Hematopoietic multipotent progenitor cell treated with erythropoietin and hydrocortisone succinate and interleukin-3 and kit ligand, for 6 days (in vitro differentiated cells): ENCODE measurements around the gene GAPDHS.

ENCODE experiments used
- DNase-seq: peaks from one replicate; pipeline ENCODE4 v3.0.0-alpha.2; 2015

Gene GAPDHS

GRCh38 chr19:35511337-35511736 lies 21.9 kb upstream of the GAPDHS start:
- no peak for DNase-seq

- DNase-seq = no peak
Observed at GRCh38 chr19:35512831-35513627, 20.2 kb upstream of the GAPDHS start.

DNA sequence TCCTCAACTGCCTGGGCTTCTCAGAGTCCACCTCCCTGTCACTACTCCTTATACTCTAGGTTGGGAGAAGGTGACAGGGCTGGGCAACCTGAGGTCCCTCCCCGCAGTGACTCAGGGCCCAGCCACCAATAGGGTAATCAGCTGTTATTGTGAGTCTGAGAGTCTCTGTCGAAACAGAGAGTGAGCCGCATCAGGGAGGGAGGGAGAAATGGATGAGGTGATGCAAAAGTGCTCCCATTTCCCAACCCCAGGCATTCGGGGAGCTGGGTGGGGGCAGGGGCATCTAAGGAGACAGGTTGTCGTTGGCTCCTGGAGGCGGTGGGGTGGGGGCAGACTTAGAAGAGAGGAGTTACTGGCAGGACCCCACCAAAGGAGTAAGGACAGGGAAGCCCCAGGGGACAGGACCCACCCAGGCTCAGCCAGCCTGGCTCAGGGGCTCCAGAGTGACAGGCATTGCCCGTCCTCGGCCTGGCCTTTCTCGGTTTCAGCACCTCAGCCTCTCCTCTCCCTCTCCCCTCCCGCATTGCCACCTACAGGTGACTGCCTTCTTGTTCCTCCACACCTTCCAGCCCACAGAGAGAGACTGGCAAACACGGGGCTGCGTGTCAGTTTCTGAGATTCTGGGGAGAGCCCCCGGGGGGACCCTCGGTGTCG lies 19.5 kb upstream of the GAPDHS start, which contains the start of gene DMKN:
Gene DMKN (minus strand): TSS at position 22 of the 654 bp plus-strand sequence. CDS start 174 bp downstream, outside the sequence.
- DNase-seq = no peak

DNA sequence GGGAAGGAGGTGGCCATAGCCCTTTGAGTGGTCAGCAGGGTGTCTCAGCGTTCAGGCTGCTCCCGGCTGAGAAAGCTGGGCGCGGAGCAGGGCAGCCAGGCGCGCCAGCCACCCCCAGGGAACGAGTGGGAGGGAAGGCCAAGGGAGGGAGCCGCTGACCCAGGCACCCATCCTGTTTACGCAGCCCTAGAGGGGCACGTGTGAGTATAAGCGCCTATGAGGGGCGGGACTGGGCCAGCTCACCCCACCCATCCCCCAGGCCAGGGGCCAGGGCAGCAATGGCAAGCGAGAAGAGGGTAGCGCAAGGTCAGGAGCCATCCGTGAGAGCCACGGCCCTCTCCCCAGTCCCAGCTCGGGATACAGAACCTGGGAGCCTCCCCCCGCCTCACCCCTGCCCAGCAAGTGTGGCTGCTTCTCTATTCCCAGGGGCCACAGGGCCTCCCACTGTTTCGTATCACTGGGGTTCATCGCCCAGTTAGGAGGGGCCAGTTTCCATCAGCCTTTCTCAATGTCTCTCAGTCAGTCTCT lies 18.9 kb upstream of the GAPDHS start:
- DNase-seq = no peak

GRCh38 chr19:35516310-35516709 lies 16.9 kb upstream of the GAPDHS start:
- DNase-seq = no peak

DNA sequence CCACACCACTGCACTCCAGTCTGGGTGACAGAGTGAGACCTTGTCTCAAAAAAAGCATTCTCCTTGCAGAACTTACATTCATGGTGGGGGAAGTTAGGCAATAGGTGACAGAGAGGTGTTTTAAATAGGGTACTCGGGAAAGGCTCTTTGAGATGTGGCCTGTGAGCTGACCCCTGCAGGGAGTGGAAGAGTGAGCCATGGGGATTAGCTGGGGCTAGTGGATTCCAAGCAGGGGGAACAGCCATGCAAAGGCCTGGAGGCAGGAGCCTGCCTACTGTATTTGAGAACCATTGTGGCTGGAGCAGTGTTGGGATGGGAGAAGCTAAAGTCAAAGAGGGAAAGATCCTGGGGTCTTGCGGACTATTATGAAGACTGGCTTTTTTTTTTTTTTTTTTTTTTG lies 15.9 kb upstream of the GAPDHS start:
- no peak for DNase-seq

DNA sequence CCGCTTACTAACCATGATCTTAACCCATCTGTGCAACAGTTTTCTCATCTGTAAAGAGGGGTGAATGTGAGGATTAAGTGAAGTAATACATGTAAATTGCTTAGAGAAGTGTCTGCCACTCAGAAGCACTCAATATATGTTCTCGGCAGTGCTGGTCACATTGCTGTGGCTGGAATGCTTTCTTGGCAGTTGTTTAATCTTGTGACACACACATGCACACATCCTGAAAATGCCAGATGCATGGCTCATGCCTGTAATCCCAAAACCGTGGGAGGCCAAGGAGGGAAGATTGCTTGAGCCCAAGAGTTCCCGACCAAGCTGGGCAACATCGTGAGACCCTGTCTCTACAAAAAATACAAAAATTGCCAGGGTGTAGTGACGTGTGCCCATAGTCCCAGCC lies 14.9 kb upstream of the GAPDHS start:
- no peak for DNase-seq

DNA sequence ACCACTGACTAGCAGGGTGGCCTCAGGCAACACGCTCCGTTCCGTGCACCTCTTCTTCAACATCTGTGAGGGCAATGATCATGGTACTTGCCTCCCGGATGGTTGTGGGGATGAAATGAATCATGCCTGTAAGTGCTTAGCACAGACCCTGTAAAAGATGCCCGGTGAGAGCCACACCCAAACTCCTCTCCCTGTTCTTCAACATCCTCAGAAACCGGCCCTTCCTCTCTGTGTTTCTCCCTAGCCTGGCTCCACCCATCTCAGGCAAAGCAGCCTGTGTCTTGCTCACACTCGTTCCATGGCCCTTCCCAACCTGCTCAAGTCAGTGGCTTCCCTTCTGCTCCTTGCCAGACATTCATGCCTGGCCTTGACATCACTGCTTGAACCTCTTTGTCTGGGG lies 14.0 kb upstream of the GAPDHS start:
- no peak for DNase-seq

- DNase-seq = no peak
Observed at GRCh38 chr19:35521124-35521743, 12.0 kb upstream of the GAPDHS start.

GRCh38 chr19:35522745-35523327 lies 10.4 kb upstream of the GAPDHS start:
- DNase-seq = no peak

GRCh38 chr19:35524181-35524837 lies 8.9 kb upstream of the GAPDHS start:
- no peak for DNase-seq

DNA sequence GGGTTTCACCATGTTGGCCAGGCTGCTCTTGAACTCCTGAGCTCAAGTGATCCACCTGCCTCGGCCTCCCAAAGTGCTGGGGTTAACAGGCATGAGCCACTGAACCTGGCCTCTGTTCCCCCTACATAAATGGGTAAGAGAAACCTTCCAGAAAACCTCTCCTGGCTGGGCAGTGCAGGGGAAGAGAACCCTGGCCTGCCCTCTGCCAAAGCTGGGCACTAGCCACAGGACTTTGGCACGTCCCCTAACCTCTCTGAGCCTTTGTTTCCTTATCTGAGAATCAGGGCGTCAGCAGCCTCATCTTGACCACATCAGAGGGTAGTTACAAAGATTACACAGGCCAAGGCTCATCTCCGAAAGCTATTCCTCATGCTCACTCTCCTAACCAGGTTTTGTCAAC lies 7.4 kb upstream of the GAPDHS start:
- no peak for DNase-seq

GRCh38 chr19:35528218-35529038 lies 4.8 kb upstream of the GAPDHS start, which contains the start of gene SBSN:
SBSN (minus strand) TSS chr19:35528311; CDS start chr19:35528281, 30 bp downstream.
- no peak for DNase-seq

GRCh38 chr19:35529241-35530218 lies 3.7 kb upstream of the GAPDHS start:
- DNase-seq = no peak

- no peak for DNase-seq
Observed at GRCh38 chr19:35531291-35531690, 2.0 kb upstream of the GAPDHS start.

GRCh38 chr19:35533822-35534392 lies 651 bp downstream of the GAPDHS start:
- DNase-seq = peak; percentile 55

- DNase-seq = no peak
Observed at GRCh38 chr19:35534803-35535480, 1.7 kb downstream of the GAPDHS start.

DNA sequence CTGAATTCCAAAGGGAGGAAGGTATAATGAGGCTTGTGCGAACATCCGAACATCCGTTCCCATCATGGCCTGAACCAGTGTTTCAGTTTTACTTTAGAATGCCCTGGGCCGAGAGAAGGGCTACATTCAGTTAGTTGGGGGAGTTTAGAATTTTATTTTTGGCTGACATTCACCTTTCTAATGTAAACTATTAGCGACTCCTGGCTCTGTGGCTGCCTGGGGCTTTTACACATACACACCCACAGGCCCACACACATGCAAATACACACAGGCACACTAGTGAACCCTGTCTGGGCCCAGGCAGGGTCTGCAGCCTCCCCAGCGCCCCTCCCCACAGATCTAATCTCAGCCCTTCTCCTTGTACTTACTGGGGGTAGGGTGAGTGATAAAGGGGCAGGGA lies 6.1 kb downstream of the GAPDHS start:
- DNase-seq = no peak

- no peak for DNase-seq
Observed at GRCh38 chr19:35539850-35540249, 6.6 kb downstream of the GAPDHS start.
